Activated CD4-positive, alpha-beta T cell treated with anti-CD3 and anti-CD28 coated beads for 24 hours (primary cell): ENCODE results near the gene RER1.

ENCODE experiments used
- DNase-seq, 2 donors: peaks; one replicate each; pipeline ENCODE4 v3.0.0-alpha.2; 2020; ENCODE audit warnings: low read depth in 2 of 2

The RER1 gene

GRCh38 chr1:2407166-2407990 lies 15.7 kb downstream of the RER1 start:
- DNase-seq: no peak

- DNase-seq: no peak
Measured at GRCh38 chr1:2407991-2408275, 16.3 kb downstream of the RER1 start.

GRCh38 chr1:2408456-2408855 lies 16.8 kb downstream of the RER1 start:
- no peak for DNase-seq

GRCh38 chr1:2408859-2409276 lies 17.2 kb downstream of the RER1 start:
- DNase-seq: no peak

GRCh38 chr1:2409745-2410144 lies 18.1 kb downstream of the RER1 start:
- DNase-seq: no peak

GRCh38 chr1:2411801-2412394 lies 20.3 kb downstream of the RER1 start:
- DNase-seq: no peak

GRCh38 chr1:2412395-2412772 lies 20.7 kb downstream of the RER1 start, which contains the start of gene PEX10:
Gene PEX10 (minus strand): TSS chr1:2412564. CDS start chr1:2412502, 62 bp downstream.
- peak; percentile 99 for DNase-seq

GRCh38 chr1:2412773-2413494 lies 21.3 kb downstream of the RER1 start:
- no peak for DNase-seq

- no peak for DNase-seq
Measured at GRCh38 chr1:2413495-2414296, 22.1 kb downstream of the RER1 start.

GRCh38 chr1:2414297-2414958 lies 22.8 kb downstream of the RER1 start:
- peak; percentile 68 to 70 for DNase-seq

- DNase-seq: no peak
Measured at GRCh38 chr1:2415337-2415736, 23.7 kb downstream of the RER1 start.

GRCh38 chr1:2415801-2416208 lies 24.2 kb downstream of the RER1 start:
- DNase-seq: no peak

GRCh38 chr1:2416403-2416802 lies 24.8 kb downstream of the RER1 start:
- DNase-seq: no peak

- no peak for DNase-seq
Measured at GRCh38 chr1:2417083-2417832, 25.6 kb downstream of the RER1 start.

GRCh38 chr1:2417833-2418225 lies 26.2 kb downstream of the RER1 start:
- no peak for DNase-seq

- no peak for DNase-seq
Measured at GRCh38 chr1:2418791-2419320, 27.2 kb downstream of the RER1 start.

GRCh38 chr1:2419416-2419815 lies 27.8 kb downstream of the RER1 start:
- DNase-seq: no peak

- DNase-seq: no peak
Measured at GRCh38 chr1:2422523-2422922, 30.9 kb downstream of the RER1 start.

- no peak for DNase-seq
Measured at GRCh38 chr1:2425892-2426291, 34.3 kb downstream of the RER1 start.

GRCh38 chr1:2426540-2426939 lies 34.9 kb downstream of the RER1 start:
- no peak for DNase-seq

GRCh38 chr1:2427051-2427450 lies 35.4 kb downstream of the RER1 start:
- DNase-seq: no peak
